ENCODE measurements around the gene EXOC3L2. TPM values are rescaled to one million over a fixed set of nuclear protein-coding genes. Genes with fewer than 3 reads are reported as not detected.

EXOC3L2 gene
- total RNA-seq, 1 experiment from 2014 or later, result not detected

DNA sequence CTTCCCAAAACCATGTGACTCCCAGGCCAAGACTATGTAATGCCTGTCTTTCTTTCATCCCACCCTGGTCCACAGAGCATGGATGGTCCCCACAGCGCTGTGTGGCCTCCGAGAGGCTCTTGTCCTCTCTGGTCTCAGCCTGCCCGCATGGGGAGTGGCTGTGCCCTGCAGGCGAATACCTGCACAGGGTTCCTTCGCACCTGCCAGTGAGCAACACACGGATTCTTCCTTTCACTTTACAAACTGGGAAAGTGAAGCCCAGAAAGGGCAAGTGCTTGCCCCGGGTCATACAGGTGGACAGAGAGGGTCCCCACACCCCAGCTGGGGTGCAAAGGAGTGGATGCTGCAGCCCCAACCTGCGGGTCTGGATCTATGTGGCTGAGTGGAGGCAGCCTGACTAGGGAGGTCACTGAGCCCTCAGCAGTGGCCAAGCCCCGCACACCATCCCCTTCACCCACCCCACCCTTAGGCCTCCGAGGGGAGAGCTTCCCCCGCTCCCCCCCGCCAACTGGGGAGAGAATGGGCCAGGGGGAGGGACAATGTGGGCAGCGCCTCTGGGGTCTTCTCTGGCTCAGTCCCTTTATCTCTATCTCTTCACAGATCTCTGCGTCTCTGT is 5.1 kb upstream of the EXOC3L2 start:
- no peak for DNase-seq (ENCODE audit: low read depth, low spot score)
- H2AFZ ChIP-seq (ENCODE audit: low read depth, low read length, poor library complexity, severe bottlenecking), result peak overlapping the region; percentile 75
- TF ChIP-seq, protein P1, sequence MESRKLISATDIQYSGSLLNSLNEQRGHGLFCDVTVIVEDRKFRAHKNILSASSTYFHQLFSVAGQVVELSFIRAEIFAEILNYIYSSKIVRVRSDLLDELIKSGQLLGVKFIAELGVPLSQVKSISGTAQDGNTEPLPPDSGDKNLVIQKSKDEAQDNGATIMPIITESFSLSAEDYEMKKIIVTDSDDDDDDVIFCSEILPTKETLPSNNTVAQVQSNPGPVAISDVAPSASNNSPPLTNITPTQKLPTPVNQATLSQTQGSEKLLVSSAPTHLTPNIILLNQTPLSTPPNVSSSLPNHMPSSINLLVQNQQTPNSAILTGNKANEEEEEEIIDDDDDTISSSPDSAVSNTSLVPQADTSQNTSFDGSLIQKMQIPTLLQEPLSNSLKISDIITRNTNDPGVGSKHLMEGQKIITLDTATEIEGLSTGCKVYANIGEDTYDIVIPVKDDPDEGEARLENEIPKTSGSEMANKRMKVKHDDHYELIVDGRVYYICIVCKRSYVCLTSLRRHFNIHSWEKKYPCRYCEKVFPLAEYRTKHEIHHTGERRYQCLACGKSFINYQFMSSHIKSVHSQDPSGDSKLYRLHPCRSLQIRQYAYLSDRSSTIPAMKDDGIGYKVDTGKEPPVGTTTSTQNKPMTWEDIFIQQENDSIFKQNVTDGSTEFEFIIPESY (IDR thresholded peaks at IDR 0.05; ENCODE audit: extremely low read depth, insufficient replicate concordance, low read length), result no peak
- TF ChIP-seq CEBPB (IDR thresholded peaks at IDR 0.05; ENCODE audit: low read depth) (no peak), EZH2phosphoT487 (IDR thresholded peaks at IDR 0.05; ENCODE audit: borderline replicate concordance) (no peak), EZH2 (IDR thresholded peaks at IDR 0.05) (no peak), SIN3A (IDR thresholded peaks at IDR 0.05; ENCODE audit: low read depth) (no peak), ZNF274 (IDR thresholded peaks at IDR 0.05; ENCODE audit: low read depth, low read length) (no peak), ZFX (IDR thresholded peaks at IDR 0.05) (no peak), SP1 (IDR thresholded peaks at IDR 0.05; ENCODE audit: low read depth) (no peak), CBX3 (IDR thresholded peaks at IDR 0.05; ENCODE audit: low read depth) (no peak), POLR2A (IDR thresholded peaks at IDR 0.05; ENCODE audit: borderline replicate concordance, extremely low read depth, insufficient read depth, insufficient read length) (no peak), RAD21 (IDR thresholded peaks at IDR 0.05; ENCODE audit: low read depth) (no peak), JUND (IDR thresholded peaks at IDR 0.05) (no peak), YY1 (IDR thresholded peaks at IDR 0.05; ENCODE audit: extremely low read depth, insufficient replicate concordance, low read depth, low read length) (no peak), POLR2AphosphoS5 (IDR thresholded peaks at IDR 0.05; ENCODE audit: low read depth, low read length) (no peak), SRF (IDR thresholded peaks at IDR 0.05; ENCODE audit: low read depth) (no peak)
- TF ChIP-seq, protein P2, sequence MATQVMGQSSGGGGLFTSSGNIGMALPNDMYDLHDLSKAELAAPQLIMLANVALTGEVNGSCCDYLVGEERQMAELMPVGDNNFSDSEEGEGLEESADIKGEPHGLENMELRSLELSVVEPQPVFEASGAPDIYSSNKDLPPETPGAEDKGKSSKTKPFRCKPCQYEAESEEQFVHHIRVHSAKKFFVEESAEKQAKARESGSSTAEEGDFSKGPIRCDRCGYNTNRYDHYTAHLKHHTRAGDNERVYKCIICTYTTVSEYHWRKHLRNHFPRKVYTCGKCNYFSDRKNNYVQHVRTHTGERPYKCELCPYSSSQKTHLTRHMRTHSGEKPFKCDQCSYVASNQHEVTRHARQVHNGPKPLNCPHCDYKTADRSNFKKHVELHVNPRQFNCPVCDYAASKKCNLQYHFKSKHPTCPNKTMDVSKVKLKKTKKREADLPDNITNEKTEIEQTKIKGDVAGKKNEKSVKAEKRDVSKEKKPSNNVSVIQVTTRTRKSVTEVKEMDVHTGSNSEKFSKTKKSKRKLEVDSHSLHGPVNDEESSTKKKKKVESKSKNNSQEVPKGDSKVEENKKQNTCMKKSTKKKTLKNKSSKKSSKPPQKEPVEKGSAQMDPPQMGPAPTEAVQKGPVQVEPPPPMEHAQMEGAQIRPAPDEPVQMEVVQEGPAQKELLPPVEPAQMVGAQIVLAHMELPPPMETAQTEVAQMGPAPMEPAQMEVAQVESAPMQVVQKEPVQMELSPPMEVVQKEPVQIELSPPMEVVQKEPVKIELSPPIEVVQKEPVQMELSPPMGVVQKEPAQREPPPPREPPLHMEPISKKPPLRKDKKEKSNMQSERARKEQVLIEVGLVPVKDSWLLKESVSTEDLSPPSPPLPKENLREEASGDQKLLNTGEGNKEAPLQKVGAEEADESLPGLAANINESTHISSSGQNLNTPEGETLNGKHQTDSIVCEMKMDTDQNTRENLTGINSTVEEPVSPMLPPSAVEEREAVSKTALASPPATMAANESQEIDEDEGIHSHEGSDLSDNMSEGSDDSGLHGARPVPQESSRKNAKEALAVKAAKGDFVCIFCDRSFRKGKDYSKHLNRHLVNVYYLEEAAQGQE (IDR thresholded peaks at IDR 0.05; ENCODE audit: low read depth), result no peak
- TF ChIP-seq, protein P3, sequence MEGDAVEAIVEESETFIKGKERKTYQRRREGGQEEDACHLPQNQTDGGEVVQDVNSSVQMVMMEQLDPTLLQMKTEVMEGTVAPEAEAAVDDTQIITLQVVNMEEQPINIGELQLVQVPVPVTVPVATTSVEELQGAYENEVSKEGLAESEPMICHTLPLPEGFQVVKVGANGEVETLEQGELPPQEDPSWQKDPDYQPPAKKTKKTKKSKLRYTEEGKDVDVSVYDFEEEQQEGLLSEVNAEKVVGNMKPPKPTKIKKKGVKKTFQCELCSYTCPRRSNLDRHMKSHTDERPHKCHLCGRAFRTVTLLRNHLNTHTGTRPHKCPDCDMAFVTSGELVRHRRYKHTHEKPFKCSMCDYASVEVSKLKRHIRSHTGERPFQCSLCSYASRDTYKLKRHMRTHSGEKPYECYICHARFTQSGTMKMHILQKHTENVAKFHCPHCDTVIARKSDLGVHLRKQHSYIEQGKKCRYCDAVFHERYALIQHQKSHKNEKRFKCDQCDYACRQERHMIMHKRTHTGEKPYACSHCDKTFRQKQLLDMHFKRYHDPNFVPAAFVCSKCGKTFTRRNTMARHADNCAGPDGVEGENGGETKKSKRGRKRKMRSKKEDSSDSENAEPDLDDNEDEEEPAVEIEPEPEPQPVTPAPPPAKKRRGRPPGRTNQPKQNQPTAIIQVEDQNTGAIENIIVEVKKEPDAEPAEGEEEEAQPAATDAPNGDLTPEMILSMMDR (IDR thresholded peaks at IDR 0.05 in 2 of 3, conservative IDR thresholded peaks at IDR 0.05 in 1 of 3; ENCODE audit: borderline replicate concordance in 1 of 3, insufficient read depth in 1 of 3, low read depth in 2 of 3, low read length in 2 of 3), result no peak
- TF ChIP-seq, protein P4, sequence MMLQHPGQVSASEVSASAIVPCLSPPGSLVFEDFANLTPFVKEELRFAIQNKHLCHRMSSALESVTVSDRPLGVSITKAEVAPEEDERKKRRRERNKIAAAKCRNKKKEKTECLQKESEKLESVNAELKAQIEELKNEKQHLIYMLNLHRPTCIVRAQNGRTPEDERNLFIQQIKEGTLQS (IDR thresholded peaks at IDR 0.05), result no peak
- ChIA-PET POLR2A (interaction anchor here (1.3 kb wide), 1 partner anchor 159 kb away, joined by 3 read pairs; no protein-coding TSS in a partner anchor), RAD21 (ENCODE audit: low non-redundant PET in 1 of 2, low total read pairs in 2 of 2, uncharacterized antibody in 2 of 2, unreplicated experiment in 2 of 2) (interaction anchor here in 1 of 2 experiments (0.6 kb wide), 1 partner anchor 1761 kb away, joined by 3 read pairs; no protein-coding TSS in a partner anchor), CTCF (interaction anchor here (0.9 to 2.2 kb wide), 3 partner anchors 72 to 191 kb away, joined by 3 to 4 read pairs (median 4); partner anchors contain the start of gene BLOC1S3)
- H3K4me2 ChIP-seq (ENCODE audit: low read length), result peak overlapping the region; percentile 84
- H3K9me3 ChIP-seq (ENCODE audit: control insufficient read depth in 1 of 2, insufficient read depth in 1 of 2, low read depth in 1 of 2, low read length in 2 of 2), result no peaks in the 10 kb centered on the region
- intact Hi-C loops (cut with micrococcal nuclease), result no loop called here
- BruUV-seq (replicated peaks), result no TSS peak
- peaks cover 38% of the 10 kb centered on the region for H3K79me2 ChIP-seq (ENCODE audit: insufficient read depth, low read length)
- no peaks in the 10 kb centered on the region for H4K20me1 ChIP-seq (ENCODE audit: insufficient read depth)
- H3K27me3 ChIP-seq (ENCODE audit: insufficient read depth, low read length), result no peaks in the 10 kb centered on the region
- no peaks in the 10 kb centered on the region for H3K36me3 ChIP-seq (ENCODE audit: control insufficient read depth in 1 of 2, insufficient read depth in 2 of 2, low read length in 2 of 2)
- H3K27ac ChIP-seq (ENCODE audit: low read depth, low read length), result no peak overlapping the region
- peaks cover 13 to 31% of the 10 kb centered on the region in 2 experiments; a peak in 3 of 4 replicates for H3K4me1 ChIP-seq (ENCODE audit: control insufficient read depth in 1 of 2, insufficient read depth in 2 of 2, low read length in 2 of 2)
- peak; percentile 8 for ATAC-seq
- H3K9me2 ChIP-seq (ENCODE audit: insufficient read depth), result no peaks in the 10 kb centered on the region
- peak overlapping the region; percentile 46; the same call in 1 of the 2 replicates for H3K9ac ChIP-seq (ENCODE audit: low read length)
- H3K4me3 ChIP-seq (replicated peaks in 1 of 2; ENCODE audit: low read depth in 1 of 2, low read length in 2 of 2), result peak overlapping the region; percentile 51 to 57

Measured in HCT116 (cell line).